Measurements from ENCODE around the gene SPPL3. TPM values are rescaled to one million over a fixed set of nuclear protein-coding genes. Genes with fewer than 3 reads are reported as not detected.
A peak's percentile ranks its signal among the peaks of the same experiment; 100 is the strongest.

Gene SPPL3
- total and polyA plus RNA-seq, 9 donors, result 10.2 to 68.2 (median 54.0) TPM

GRCh38 chr12:120861074-120861795, 42.9 kb downstream of the SPPL3 start:
- no peaks in the 10 kb centered on the region for H3K4me1 ChIP-seq (ENCODE audit: control insufficient read depth, insufficient read depth, low read length)
- H3K36me3 ChIP-seq (ENCODE audit: control insufficient read depth, insufficient read depth, low read length), result no peaks in the 10 kb centered on the region
- H3K4me3 ChIP-seq (ENCODE audit: low read length), result no peak overlapping the region
- H3K27me3 ChIP-seq (ENCODE audit: control insufficient read depth, insufficient read depth, low read length), result no peaks in the 10 kb centered on the region
- peaks cover 13% of the 10 kb centered on the region for H3K9me3 ChIP-seq (replicated peaks; ENCODE audit: control insufficient read depth, low read depth, low read length)
- WGBS (ENCODE audit: insufficient coverage), result no CpG with 5 or more reads among the region's 3 CpGs
- H3K27ac ChIP-seq (ENCODE audit: low read length), result no peak overlapping the region
- DNase-seq, result no peak

GRCh38 chr12:120858306-120859088, 45.7 kb downstream of the SPPL3 start:
- Histone ChIP-seq H3K4me3 (ENCODE audit: low read length) (no peak overlapping the region), H3K27me3 (ENCODE audit: control insufficient read depth, insufficient read depth, low read length) (no peaks in the 10 kb centered on the region), H3K9me3 (replicated peaks; ENCODE audit: control insufficient read depth, low read depth, low read length) (peaks cover 13% of the 10 kb centered on the region), H3K4me1 (ENCODE audit: control insufficient read depth, insufficient read depth, low read length) (no peaks in the 10 kb centered on the region), H3K36me3 (ENCODE audit: control insufficient read depth, insufficient read depth, low read length) (peaks cover 4% of the 10 kb centered on the region), H3K27ac (ENCODE audit: low read length) (no peak overlapping the region)
- no peak for DNase-seq
- no CpG with 5 or more reads among the region's 13 CpGs for WGBS (ENCODE audit: insufficient coverage)

- no CpG with 5 or more reads among the region's 2 CpGs for WGBS (ENCODE audit: insufficient coverage)
- Histone ChIP-seq H3K9me3 (replicated peaks; ENCODE audit: control insufficient read depth, low read depth, low read length) (peaks cover 13% of the 10 kb centered on the region), H3K4me1 (ENCODE audit: control insufficient read depth, insufficient read depth, low read length) (no peaks in the 10 kb centered on the region), H3K36me3 (ENCODE audit: control insufficient read depth, insufficient read depth, low read length) (peaks cover 4% of the 10 kb centered on the region), H3K27ac (ENCODE audit: low read length) (no peak overlapping the region), H3K4me3 (ENCODE audit: low read length) (no peak overlapping the region), H3K27me3 (ENCODE audit: control insufficient read depth, insufficient read depth, low read length) (no peaks in the 10 kb centered on the region)
- no peak for DNase-seq
These were observed 47.2 kb downstream of the SPPL3 start for GRCh38 chr12:120856980-120857379.

GRCh38 chr12:120855823-120856588, 48.2 kb downstream of the SPPL3 start:
- no peaks in the 10 kb centered on the region for H3K27me3 ChIP-seq (ENCODE audit: control insufficient read depth, insufficient read depth, low read length)
- WGBS (ENCODE audit: insufficient coverage), result no CpG with 5 or more reads among the region's 6 CpGs
- H3K9me3 ChIP-seq (replicated peaks; ENCODE audit: control insufficient read depth, low read depth, low read length), result peaks cover 13% of the 10 kb centered on the region
- no peak for DNase-seq
- H3K36me3 ChIP-seq (ENCODE audit: control insufficient read depth, insufficient read depth, low read length), result peaks cover 4% of the 10 kb centered on the region
- H3K27ac ChIP-seq (ENCODE audit: low read length), result no peak overlapping the region
- no peak overlapping the region for H3K4me3 ChIP-seq (ENCODE audit: low read length)
- H3K4me1 ChIP-seq (ENCODE audit: control insufficient read depth, insufficient read depth, low read length), result no peaks in the 10 kb centered on the region

- no peaks in the 10 kb centered on the region for H3K4me1 ChIP-seq (ENCODE audit: control insufficient read depth, insufficient read depth, low read length)
- peaks cover 4% of the 10 kb centered on the region for H3K36me3 ChIP-seq (ENCODE audit: control insufficient read depth, insufficient read depth, low read length)
- H3K27ac ChIP-seq (ENCODE audit: low read length), result no peak overlapping the region
- DNase-seq, result no peak
- no peak overlapping the region for H3K4me3 ChIP-seq (ENCODE audit: low read length)
- WGBS (ENCODE audit: insufficient coverage), result no CpG with 5 or more reads among the region's 4 CpGs
- H3K27me3 ChIP-seq (ENCODE audit: control insufficient read depth, insufficient read depth, low read length), result no peaks in the 10 kb centered on the region
- peaks cover 13% of the 10 kb centered on the region for H3K9me3 ChIP-seq (replicated peaks; ENCODE audit: control insufficient read depth, low read depth, low read length)
These were observed 49.4 kb downstream of the SPPL3 start for GRCh38 chr12:120854804-120855203.

GRCh38 chr12:120853188-120853587, 51.0 kb downstream of the SPPL3 start:
- Histone ChIP-seq H3K27me3 (ENCODE audit: control insufficient read depth, insufficient read depth, low read length) (no peaks in the 10 kb centered on the region), H3K4me3 (ENCODE audit: low read length) (no peak overlapping the region), H3K4me1 (ENCODE audit: control insufficient read depth, insufficient read depth, low read length) (no peaks in the 10 kb centered on the region), H3K9me3 (replicated peaks; ENCODE audit: control insufficient read depth, low read depth, low read length) (peaks cover 2% of the 10 kb centered on the region), H3K36me3 (ENCODE audit: control insufficient read depth, insufficient read depth, low read length) (peaks cover 4% of the 10 kb centered on the region), H3K27ac (ENCODE audit: low read length) (no peak overlapping the region)
- no peak for DNase-seq
- no CpG with 5 or more reads among the region's 3 CpGs for WGBS (ENCODE audit: insufficient coverage)

GRCh38 chr12:120851944-120852343, 52.2 kb downstream of the SPPL3 start:
- H3K9me3 ChIP-seq (replicated peaks; ENCODE audit: control insufficient read depth, low read depth, low read length), result no peaks in the 10 kb centered on the region
- 54% methylated on average over 3 of the region's 4 CpGs for WGBS (ENCODE audit: insufficient coverage)
- H3K27ac ChIP-seq (ENCODE audit: low read length), result no peak overlapping the region
- no peak for DNase-seq
- H3K36me3 ChIP-seq (ENCODE audit: control insufficient read depth, insufficient read depth, low read length), result peaks cover 4% of the 10 kb centered on the region
- H3K4me3 ChIP-seq (ENCODE audit: low read length), result no peak overlapping the region
- H3K27me3 ChIP-seq (ENCODE audit: control insufficient read depth, insufficient read depth, low read length), result no peaks in the 10 kb centered on the region
- H3K4me1 ChIP-seq (ENCODE audit: control insufficient read depth, insufficient read depth, low read length), result no peaks in the 10 kb centered on the region

- no peak overlapping the region for H3K4me3 ChIP-seq (ENCODE audit: low read length)
- no peaks in the 10 kb centered on the region for H3K27me3 ChIP-seq (ENCODE audit: control insufficient read depth, insufficient read depth, low read length)
- 93% methylated on average over 3 of the region's 7 CpGs for WGBS (ENCODE audit: insufficient coverage)
- no peak overlapping the region for H3K27ac ChIP-seq (ENCODE audit: low read length)
- DNase-seq, result no peak
- no peaks in the 10 kb centered on the region for H3K9me3 ChIP-seq (replicated peaks; ENCODE audit: control insufficient read depth, low read depth, low read length)
- no peaks in the 10 kb centered on the region for H3K4me1 ChIP-seq (ENCODE audit: control insufficient read depth, insufficient read depth, low read length)
- peaks cover 4% of the 10 kb centered on the region for H3K36me3 ChIP-seq (ENCODE audit: control insufficient read depth, insufficient read depth, low read length)
These were observed 52.7 kb downstream of the SPPL3 start for GRCh38 chr12:120851444-120851843.

- Histone ChIP-seq H3K27ac (ENCODE audit: low read length) (no peak overlapping the region), H3K9me3 (replicated peaks; ENCODE audit: control insufficient read depth, low read depth, low read length) (no peaks in the 10 kb centered on the region), H3K36me3 (ENCODE audit: control insufficient read depth, insufficient read depth, low read length) (no peaks in the 10 kb centered on the region), H3K4me1 (ENCODE audit: control insufficient read depth, insufficient read depth, low read length) (no peaks in the 10 kb centered on the region), H3K4me3 (ENCODE audit: low read length) (no peak overlapping the region), H3K27me3 (ENCODE audit: control insufficient read depth, insufficient read depth, low read length) (no peaks in the 10 kb centered on the region)
- peak; percentile 33 for DNase-seq
- whole genome bisulfite sequencing (ENCODE audit: insufficient coverage), result no CpG with 5 or more reads among the region's 2 CpGs
These were observed 54.4 kb downstream of the SPPL3 start for GRCh38 chr12:120849765-120850164.

- Histone ChIP-seq H3K4me1 (ENCODE audit: control insufficient read depth, insufficient read depth, low read length) (no peaks in the 10 kb centered on the region), H3K4me3 (ENCODE audit: low read length) (no peak overlapping the region), H3K27ac (ENCODE audit: low read length) (no peak overlapping the region), H3K36me3 (ENCODE audit: control insufficient read depth, insufficient read depth, low read length) (no peaks in the 10 kb centered on the region), H3K9me3 (replicated peaks; ENCODE audit: control insufficient read depth, low read depth, low read length) (no peaks in the 10 kb centered on the region), H3K27me3 (ENCODE audit: control insufficient read depth, insufficient read depth, low read length) (no peaks in the 10 kb centered on the region)
- no peak for DNase-seq
- no CpG with 5 or more reads among the region's 3 CpGs for WGBS (ENCODE audit: insufficient coverage)
These were observed 56.3 kb downstream of the SPPL3 start for GRCh38 chr12:120847814-120848213.

All from muscle of leg (tissue), 11 donors.